Fibroblast of villous mesenchyme (primary cell): ENCODE measurements around the gene PIBF1. TPM values are rescaled to one million over a fixed set of nuclear protein-coding genes. Genes with fewer than 3 reads are reported as not detected.
A peak's percentile ranks its signal among the peaks of the same experiment; 100 is the strongest.

Source experiments
- DNase-seq: peaks from one replicate; pipeline ENCODE4 v3.0.0-alpha.2; 2010; ENCODE audit warnings: low read depth
- H3K4me3 ChIP-seq: 2 replicates; pipeline ENCODE4 v1.5.1; 2011; ENCODE audit warnings: low read depth, mild to moderate bottlenecking, low read length
- total RNA-seq: library from RNA; depleted of rRNA; stranded (reverse); fragments of >200 nt; gene quantifications from 2 replicates; pipeline ENCODE4 v1.2.3, GENCODE V29; 2012
- TF ChIP-seq, protein P1 (sequence below): IDR thresholded peaks from 2 replicates; pipeline ENCODE4 v1.5.1; 2012; ENCODE audit warnings: low read depth, mild to moderate bottlenecking, low read length; ENCODE audit not compliant: insufficient read depth

The PIBF1 gene
- total RNA-seq, 1 donor, result 25.0 TPM

DNA sequence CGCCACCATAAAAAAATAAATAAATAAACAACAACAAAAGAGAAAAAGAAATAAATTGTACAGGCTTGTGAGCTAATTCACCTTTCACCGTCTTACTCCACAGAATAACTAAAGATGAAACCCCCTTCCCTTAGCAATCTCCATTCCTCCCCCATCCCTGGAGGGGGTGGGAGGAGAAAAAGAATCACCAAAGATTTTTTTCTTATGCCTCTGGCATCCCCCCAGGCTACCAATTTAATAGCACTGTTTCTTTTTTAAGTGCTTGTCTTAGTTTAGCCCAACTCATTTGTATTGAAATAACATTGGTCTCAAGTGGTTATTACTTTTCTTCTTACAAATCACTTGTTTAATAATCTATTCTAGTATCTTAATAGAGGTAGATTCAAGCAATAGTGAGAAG lies 253.0 kb downstream of the PIBF1 start:
- no peak overlapping the region for H3K4me3 ChIP-seq
- TF ChIP-seq, protein P1, sequence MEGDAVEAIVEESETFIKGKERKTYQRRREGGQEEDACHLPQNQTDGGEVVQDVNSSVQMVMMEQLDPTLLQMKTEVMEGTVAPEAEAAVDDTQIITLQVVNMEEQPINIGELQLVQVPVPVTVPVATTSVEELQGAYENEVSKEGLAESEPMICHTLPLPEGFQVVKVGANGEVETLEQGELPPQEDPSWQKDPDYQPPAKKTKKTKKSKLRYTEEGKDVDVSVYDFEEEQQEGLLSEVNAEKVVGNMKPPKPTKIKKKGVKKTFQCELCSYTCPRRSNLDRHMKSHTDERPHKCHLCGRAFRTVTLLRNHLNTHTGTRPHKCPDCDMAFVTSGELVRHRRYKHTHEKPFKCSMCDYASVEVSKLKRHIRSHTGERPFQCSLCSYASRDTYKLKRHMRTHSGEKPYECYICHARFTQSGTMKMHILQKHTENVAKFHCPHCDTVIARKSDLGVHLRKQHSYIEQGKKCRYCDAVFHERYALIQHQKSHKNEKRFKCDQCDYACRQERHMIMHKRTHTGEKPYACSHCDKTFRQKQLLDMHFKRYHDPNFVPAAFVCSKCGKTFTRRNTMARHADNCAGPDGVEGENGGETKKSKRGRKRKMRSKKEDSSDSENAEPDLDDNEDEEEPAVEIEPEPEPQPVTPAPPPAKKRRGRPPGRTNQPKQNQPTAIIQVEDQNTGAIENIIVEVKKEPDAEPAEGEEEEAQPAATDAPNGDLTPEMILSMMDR, result no peak
- DNase-seq, result no peak

DNA sequence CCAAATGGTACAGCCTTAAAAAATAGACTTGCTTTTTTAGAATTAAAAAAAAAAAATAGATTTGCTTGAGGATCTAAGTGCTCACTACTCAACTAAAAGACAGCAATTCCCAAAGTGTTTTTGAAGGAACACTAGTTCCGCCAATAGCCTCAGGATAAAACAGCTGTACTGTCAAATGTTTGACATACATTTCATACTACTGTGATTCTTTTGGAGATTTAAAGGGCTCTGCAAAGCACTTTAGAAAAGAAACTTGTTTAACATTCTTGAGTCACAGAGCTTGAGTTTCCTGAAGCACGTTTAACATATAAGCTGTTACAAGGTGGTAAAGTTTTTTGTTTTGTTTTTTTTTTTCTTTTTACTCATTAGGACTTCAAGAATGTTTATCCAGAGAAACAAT lies 253.7 kb downstream of the PIBF1 start:
- H3K4me3 ChIP-seq, result no peak overlapping the region
- TF ChIP-seq, protein P1, result no peak
- DNase-seq, result no peak

DNA sequence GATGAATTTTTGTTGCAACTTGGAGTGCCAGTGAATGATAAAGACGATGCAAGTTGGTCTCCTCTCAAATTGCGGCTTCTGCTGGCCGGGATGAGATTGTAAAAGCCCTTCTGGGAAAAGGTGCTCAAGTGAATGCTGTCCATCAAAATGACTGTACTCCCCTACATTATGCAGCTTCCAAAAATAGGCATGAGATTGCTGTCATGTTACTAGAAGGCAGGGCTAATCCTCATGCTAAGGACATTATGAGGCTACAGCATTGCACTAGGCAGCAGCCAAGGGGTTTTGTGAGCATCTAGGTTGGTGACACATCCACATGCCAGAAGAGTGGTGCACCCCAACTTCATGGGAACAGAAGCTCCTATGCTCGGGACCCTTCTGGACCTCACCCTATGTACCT lies 254.6 kb downstream of the PIBF1 start:
- no peak for DNase-seq
- TF ChIP-seq, protein P1, result no peak
- H3K4me3 ChIP-seq, result no peak overlapping the region

DNA sequence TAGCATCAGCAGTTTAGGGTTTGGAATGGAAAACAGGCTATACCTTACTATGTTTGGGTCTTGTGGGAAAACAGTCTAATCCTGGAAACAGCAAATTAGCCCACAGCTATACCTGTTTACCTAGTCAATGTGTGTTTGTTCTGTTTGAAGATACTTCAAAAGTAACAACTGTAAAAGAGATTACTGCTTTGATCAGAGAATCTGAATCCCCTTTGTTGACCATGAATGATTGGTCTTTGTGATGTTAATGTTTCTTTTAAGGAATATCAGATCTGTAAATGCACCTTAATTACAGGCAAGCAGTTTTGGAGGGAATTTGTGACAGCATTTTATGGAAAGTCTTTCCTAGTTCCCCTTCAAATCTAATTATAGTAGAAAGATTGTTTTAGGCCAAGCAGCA lies 256.1 kb downstream of the PIBF1 start:
- no peak for DNase-seq
- H3K4me3 ChIP-seq, result no peak overlapping the region
- TF ChIP-seq, protein P1, result no peak

DNA sequence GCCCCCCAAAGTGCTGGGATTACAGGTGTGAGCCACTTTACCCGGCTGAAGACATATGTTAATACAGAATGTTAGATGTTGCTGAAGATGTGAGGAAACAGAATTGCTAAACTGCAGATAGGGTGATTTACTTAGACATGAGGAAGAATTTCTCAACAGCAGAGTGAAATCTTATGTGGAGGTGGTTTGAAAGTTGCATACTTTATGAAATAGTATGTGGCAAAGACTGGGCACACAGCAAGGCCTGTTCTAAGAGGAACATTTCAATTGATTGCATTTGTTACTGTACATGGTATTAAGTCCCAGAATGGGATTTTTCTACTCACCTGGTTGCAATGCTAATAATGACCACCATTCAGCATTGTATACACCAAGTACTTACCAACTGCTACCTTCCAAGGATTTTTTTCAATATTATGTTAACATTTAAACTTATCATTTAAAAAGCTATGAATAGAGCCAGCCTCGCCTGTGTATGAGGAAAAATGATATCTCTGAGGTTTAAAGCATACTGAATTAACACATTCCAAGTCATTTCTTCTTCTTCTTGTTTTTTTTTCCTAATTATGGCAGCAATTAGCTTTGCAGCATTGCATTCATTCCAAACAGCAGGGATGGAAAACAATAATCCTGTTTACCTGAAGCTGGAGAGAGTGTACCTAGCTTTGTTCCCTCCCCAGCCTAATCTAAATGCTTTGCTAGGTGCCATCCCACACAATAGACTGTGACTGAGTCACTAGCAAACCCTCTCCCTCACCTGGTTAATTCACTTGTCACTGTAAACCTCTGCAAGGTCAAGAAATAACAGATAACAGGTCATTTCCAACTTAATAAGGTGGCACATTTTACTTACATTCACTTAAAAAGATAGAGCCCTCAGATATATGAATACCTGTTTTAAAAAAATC lies 257.5 kb downstream of the PIBF1 start:
- no peak overlapping the region for H3K4me3 ChIP-seq
- peak; percentile 32 for DNase-seq
- TF ChIP-seq, protein P1, result no peak

DNA sequence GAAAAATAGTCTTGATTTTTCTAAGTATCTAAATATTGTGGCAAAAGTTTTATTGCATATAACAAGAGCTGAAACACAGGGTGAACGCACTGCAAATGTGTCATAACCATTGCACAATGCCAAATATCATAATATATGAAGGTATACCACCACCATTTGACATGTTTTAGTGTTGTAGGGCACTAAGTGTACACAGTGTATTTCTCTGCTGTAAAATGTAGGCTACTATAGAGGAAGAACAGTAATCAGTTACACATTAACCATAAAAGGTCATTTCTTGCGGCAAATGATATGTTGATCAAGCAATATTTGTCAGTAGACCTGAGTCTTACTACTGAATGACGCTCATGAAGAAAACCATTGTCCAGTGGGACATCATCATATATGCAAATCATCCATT lies 258.6 kb downstream of the PIBF1 start:
- TF ChIP-seq, protein P1, result no peak
- DNase-seq, result no peak
- no peak overlapping the region for H3K4me3 ChIP-seq

DNA sequence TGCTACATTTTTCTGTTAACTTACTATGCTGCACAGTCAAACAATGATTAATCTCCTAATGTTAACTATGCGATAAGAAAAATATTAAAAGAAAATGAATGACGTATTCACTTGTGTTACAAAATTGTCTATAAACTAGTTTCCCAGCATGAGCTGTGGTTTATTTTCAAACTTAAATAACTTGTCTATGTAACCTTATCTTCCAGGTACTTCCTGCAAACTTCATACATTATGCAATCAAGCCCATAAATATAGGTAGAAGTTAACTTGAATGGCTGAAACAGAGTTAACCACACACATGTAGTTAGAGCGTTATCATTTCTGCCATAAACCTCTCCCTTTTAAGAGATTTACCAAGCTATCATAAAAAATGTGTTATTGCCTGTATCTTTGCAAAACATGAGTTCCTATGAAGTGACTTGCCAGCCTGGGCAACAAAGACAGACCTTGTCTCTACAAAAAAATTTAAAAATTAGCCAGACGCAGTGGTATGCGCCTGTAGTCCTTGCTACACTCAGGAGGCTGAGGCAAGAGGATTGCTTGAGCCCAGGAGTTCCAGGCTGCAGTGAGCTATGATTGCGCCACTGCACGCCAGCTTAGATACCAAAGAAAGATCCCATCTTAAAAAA lies 259.1 kb downstream of the PIBF1 start:
- DNase-seq, result peak; percentile 86
- TF ChIP-seq, protein P1, result no peak
- no peak overlapping the region for H3K4me3 ChIP-seq
